ENCODE data around the gene SMC5. TPM values are rescaled to one million over a fixed set of nuclear protein-coding genes. Genes with fewer than 3 reads are reported as not detected.

Gene SMC5
- total RNA-seq, 1 donor from 2014 or later = 25.4 TPM

DNA sequence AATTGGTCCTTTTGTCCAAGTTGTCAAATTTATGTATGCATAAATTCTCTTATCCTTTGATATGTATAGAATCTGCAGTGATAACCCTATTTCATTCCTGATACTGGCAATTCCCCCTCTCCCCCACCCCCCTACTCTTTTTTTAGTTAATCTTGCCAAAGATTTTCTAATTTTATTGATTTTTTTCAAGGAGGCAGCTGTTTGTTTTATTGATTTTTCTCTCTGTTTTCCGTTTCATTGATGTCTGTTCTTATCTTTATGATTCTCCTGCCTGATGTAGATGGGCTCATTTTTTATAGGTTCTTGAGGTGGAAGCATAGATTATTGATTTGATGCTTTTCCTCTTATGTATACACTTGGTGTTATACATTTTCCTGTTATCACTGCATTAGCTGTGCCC lies 34.4 kb downstream of the SMC5 start:
- TF ChIP-seq, protein P1, sequence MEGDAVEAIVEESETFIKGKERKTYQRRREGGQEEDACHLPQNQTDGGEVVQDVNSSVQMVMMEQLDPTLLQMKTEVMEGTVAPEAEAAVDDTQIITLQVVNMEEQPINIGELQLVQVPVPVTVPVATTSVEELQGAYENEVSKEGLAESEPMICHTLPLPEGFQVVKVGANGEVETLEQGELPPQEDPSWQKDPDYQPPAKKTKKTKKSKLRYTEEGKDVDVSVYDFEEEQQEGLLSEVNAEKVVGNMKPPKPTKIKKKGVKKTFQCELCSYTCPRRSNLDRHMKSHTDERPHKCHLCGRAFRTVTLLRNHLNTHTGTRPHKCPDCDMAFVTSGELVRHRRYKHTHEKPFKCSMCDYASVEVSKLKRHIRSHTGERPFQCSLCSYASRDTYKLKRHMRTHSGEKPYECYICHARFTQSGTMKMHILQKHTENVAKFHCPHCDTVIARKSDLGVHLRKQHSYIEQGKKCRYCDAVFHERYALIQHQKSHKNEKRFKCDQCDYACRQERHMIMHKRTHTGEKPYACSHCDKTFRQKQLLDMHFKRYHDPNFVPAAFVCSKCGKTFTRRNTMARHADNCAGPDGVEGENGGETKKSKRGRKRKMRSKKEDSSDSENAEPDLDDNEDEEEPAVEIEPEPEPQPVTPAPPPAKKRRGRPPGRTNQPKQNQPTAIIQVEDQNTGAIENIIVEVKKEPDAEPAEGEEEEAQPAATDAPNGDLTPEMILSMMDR (IDR thresholded peaks at IDR 0.05; ENCODE audit: insufficient read depth, low read length, poor library complexity, severe bottlenecking) = no peak
- DNase-seq (ENCODE audit: low read depth) = no peak
- Histone ChIP-seq H3K4me3 (ENCODE audit: low read depth, low read length) (no peak overlapping the region), H3K36me3 (ENCODE audit: control insufficient read depth, insufficient read depth, low read length) (no peaks in the 10 kb centered on the region), H3K27me3 (ENCODE audit: control insufficient read depth, insufficient read depth, low read length) (no peaks in the 10 kb centered on the region)

DNA sequence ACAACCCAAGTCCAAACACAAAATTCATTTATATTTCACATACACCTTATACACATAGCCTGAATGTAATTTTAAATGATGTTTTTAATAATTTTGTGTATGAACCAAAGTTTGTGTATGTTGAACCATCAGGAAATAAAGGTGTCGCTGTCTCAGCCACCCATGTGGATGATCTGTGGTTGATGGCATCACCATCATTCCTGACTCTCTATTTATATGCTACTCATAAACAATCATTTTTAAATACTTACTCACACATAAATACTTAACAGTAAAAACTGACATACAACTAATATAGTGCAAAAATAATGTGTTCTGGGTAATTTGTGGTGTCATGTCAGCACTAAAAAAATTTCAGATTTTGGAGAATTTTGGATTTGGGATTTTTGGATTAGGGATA lies 38.4 kb downstream of the SMC5 start:
- DNase-seq (ENCODE audit: low read depth) = no peak
- no peak overlapping the region for H3K4me3 ChIP-seq (ENCODE audit: low read depth, low read length)
- H3K36me3 ChIP-seq (ENCODE audit: control insufficient read depth, insufficient read depth, low read length) = no peaks in the 10 kb centered on the region
- TF ChIP-seq, protein P1 (IDR thresholded peaks at IDR 0.05; ENCODE audit: insufficient read depth, low read length, poor library complexity, severe bottlenecking) = no peak
- no peaks in the 10 kb centered on the region for H3K27me3 ChIP-seq (ENCODE audit: control insufficient read depth, insufficient read depth, low read length)

DNA sequence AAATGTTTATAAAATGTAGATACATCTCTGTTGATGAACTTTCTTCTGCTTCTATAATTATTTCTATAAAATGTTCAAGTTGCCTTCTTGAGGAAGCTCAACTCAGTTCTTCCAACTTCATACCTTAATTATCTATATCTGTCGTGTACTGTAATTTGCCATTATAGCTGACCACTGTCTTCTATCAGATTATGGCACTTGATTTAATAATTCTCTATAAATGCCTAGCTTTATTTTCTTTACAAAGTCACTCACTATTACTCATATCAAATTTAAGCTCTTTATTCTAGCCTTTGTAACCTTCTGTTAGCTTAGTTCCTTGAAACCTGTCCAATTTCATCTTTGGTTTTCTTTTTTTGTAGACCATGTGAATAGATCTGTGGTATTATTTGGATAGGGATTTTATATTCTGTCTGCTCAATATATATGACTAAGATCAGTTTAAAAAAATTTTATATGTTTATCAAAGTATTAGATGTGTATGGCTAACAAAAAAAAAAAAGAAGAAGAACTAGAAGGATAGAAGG lies 39.5 kb downstream of the SMC5 start:
- Histone ChIP-seq H3K27me3 (ENCODE audit: control insufficient read depth, insufficient read depth, low read length) (no peaks in the 10 kb centered on the region), H3K4me3 (ENCODE audit: low read depth, low read length) (no peak overlapping the region), H3K36me3 (ENCODE audit: control insufficient read depth, insufficient read depth, low read length) (no peaks in the 10 kb centered on the region)
- DNase-seq (ENCODE audit: low read depth) = no peak
- TF ChIP-seq, protein P1 (IDR thresholded peaks at IDR 0.05; ENCODE audit: insufficient read depth, low read length, poor library complexity, severe bottlenecking) = no peak

DNA sequence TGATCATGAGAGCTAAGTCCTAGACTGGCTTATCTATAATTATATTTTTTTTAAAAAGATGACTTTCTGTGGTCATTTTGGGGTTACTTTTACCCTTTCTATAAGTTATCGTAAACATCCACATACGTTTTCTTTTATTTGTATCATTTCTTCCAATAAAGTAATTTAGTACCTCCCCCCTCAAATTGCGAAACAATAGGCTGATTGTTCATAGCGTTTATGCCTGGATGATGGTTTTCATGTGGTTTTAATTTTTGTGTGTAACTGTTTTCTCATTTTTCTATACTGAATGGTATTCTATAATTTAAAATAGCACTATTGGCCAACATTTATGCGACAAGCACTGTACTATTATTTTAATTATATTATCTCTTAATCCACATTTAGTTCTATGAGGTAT lies 44.5 kb downstream of the SMC5 start:
- H3K4me3 ChIP-seq (ENCODE audit: low read depth, low read length) = no peak overlapping the region
- no peaks in the 10 kb centered on the region for H3K36me3 ChIP-seq (ENCODE audit: control insufficient read depth, insufficient read depth, low read length)
- TF ChIP-seq, protein P1 (IDR thresholded peaks at IDR 0.05; ENCODE audit: insufficient read depth, low read length, poor library complexity, severe bottlenecking) = no peak
- no peak for DNase-seq (ENCODE audit: low read depth)
- no peaks in the 10 kb centered on the region for H3K27me3 ChIP-seq (ENCODE audit: control insufficient read depth, insufficient read depth, low read length)

DNA sequence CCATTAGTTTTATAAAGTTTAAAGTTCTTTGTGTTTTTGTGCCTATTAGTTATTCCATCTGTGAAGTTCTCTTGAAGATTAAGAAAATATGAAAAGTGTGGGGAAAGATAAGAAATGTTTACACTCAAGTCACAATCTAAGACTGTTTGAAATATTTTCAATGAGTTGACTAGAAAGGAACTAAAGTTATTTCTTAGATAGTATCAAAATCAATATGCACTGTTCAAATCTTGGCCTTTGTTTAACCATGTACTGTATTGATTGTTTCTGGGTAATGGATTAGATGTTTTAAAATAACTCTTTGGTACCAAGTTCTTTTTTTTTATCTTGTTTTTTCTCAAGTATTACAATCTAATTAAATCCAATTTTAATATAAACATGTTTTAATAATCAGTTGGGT lies 46.0 kb downstream of the SMC5 start:
- TF ChIP-seq, protein P1 (IDR thresholded peaks at IDR 0.05; ENCODE audit: insufficient read depth, low read length, poor library complexity, severe bottlenecking) = no peak
- Histone ChIP-seq H3K36me3 (ENCODE audit: control insufficient read depth, insufficient read depth, low read length) (no peaks in the 10 kb centered on the region), H3K4me3 (ENCODE audit: low read depth, low read length) (no peak overlapping the region), H3K27me3 (ENCODE audit: control insufficient read depth, insufficient read depth, low read length) (no peaks in the 10 kb centered on the region)
- DNase-seq (ENCODE audit: low read depth) = no peak

DNA sequence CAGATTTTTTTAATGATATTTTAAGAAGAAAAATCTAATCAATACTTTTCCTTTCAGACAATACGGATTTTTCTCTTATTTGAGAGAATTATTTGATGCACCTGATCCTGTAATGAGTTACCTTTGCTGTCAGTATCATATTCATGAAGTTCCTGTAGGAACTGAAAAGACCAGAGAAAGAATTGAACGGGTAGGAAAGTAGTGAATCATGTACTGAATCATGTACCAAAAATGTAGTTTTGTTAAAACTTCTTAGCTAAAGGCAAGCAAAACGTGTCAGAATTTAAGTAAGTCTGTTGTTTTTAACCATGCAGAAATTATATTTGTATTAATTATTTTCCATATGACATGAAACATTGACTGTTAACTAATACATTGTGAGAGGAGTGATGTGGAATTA lies 56.6 kb downstream of the SMC5 start:
- H3K36me3 ChIP-seq (ENCODE audit: control insufficient read depth, insufficient read depth, low read length) = no peaks in the 10 kb centered on the region
- no peak overlapping the region for H3K4me3 ChIP-seq (ENCODE audit: low read depth, low read length)
- DNase-seq (ENCODE audit: low read depth) = no peak
- H3K27me3 ChIP-seq (ENCODE audit: control insufficient read depth, insufficient read depth, low read length) = no peaks in the 10 kb centered on the region
- TF ChIP-seq, protein P1 (IDR thresholded peaks at IDR 0.05; ENCODE audit: insufficient read depth, low read length, poor library complexity, severe bottlenecking) = no peak

Measured in kidney epithelial cell (primary cell).